ENCODE measurements around the gene STX10.

STX10 gene

DNA sequence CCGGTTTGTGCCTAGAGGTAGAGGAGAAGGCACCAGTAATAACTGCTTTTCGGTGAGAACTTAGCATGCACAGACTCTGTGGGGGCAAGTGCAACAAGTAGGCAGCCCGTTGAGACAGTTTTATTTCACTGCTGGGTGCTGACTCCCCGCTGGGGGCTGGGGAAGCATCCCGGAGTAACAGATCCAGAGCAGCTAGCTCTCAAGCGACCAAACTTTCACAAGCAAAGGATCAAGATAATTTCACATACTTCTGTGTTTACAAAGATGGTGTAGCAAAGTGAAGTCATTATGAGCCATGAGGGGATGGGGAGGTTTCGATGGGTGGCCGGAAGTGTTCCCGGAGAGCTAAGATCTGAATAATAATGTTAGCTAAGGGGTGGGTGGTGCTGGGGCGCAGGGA is 29.4 kb downstream of the STX10 start:
- Histone ChIP-seq H3K27ac (ENCODE audit: insufficient read depth, low read length, poor library complexity, severe bottlenecking) (no peak overlapping the region), H3K4me3 (ENCODE audit: insufficient read depth, low read depth, low read length, poor library complexity, severe bottlenecking) (no peak overlapping the region), H3K9me3 (ENCODE audit: control insufficient read depth, low read length) (no peaks in the 10 kb centered on the region), H3K4me1 (ENCODE audit: control insufficient read depth, insufficient read depth, low read length, poor library complexity, severe bottlenecking) (peaks cover 29% of the 10 kb centered on the region), H3K27me3 (replicated peaks; ENCODE audit: control insufficient read depth, insufficient read depth, low read length, poor library complexity, severe bottlenecking) (no peaks in the 10 kb centered on the region), H3K36me3 (ENCODE audit: control insufficient read depth, insufficient read depth, low read length) (peaks cover 4% of the 10 kb centered on the region)
- DNase-seq, result no peak

DNA sequence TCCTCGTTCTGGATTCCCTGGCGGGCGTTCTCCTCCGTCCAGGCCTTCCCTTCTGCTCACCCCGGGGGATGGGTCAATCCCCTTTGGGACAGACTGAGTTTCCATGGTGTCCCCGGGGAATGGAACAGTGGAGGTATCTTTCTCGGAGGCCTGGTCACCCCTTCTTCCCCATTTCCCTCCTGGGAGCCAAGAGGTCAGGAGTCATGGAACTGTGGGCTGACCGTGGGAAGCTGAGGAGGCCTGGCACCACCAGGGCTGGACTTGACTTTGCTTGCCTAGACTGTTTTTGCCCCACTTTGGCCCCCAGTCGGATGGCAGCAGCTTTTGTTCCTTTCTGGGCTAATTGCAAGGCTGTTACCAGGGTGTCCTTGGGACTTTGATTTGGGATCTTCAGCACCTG is 30.1 kb downstream of the STX10 start:
- H3K27me3 ChIP-seq (replicated peaks; ENCODE audit: control insufficient read depth, insufficient read depth, low read length, poor library complexity, severe bottlenecking), result no peaks in the 10 kb centered on the region
- no peak for DNase-seq
- H3K4me3 ChIP-seq (ENCODE audit: insufficient read depth, low read depth, low read length, poor library complexity, severe bottlenecking), result no peak overlapping the region
- H3K27ac ChIP-seq (ENCODE audit: insufficient read depth, low read length, poor library complexity, severe bottlenecking), result no peak overlapping the region
- no peaks in the 10 kb centered on the region for H3K9me3 ChIP-seq (ENCODE audit: control insufficient read depth, low read length)
- H3K4me1 ChIP-seq (ENCODE audit: control insufficient read depth, insufficient read depth, low read length, poor library complexity, severe bottlenecking), result peaks cover 36% of the 10 kb centered on the region
- peaks cover 4% of the 10 kb centered on the region for H3K36me3 ChIP-seq (ENCODE audit: control insufficient read depth, insufficient read depth, low read length)

DNA sequence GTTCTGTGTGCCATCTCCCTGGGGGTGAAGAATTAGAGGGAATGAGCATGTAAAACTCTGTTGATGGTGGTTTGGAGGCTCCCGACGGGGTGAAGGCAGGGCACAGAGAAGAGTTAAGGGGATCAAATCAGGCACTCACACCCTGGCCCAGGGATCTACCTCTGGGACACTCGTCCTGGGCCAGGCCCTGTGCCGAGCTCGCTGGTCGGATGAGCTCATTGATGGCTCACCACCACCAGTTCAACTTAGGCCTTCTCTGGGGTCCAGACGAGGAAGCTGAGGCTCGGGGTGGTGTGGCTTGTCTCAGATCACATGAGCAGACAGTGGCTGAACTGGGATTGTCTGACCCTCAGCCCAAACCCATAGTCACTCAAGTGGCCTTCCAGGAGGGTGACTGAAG is 30.5 kb downstream of the STX10 start:
- Histone ChIP-seq H3K27me3 (replicated peaks; ENCODE audit: control insufficient read depth, insufficient read depth, low read length, poor library complexity, severe bottlenecking) (no peaks in the 10 kb centered on the region), H3K4me1 (ENCODE audit: control insufficient read depth, insufficient read depth, low read length, poor library complexity, severe bottlenecking) (peaks cover 36% of the 10 kb centered on the region), H3K36me3 (ENCODE audit: control insufficient read depth, insufficient read depth, low read length) (peaks cover 2% of the 10 kb centered on the region), H3K4me3 (ENCODE audit: insufficient read depth, low read depth, low read length, poor library complexity, severe bottlenecking) (peak overlapping the region; percentile 11), H3K9me3 (ENCODE audit: control insufficient read depth, low read length) (no peaks in the 10 kb centered on the region), H3K27ac (ENCODE audit: insufficient read depth, low read length, poor library complexity, severe bottlenecking) (no peak overlapping the region)
- no peak for DNase-seq

DNA sequence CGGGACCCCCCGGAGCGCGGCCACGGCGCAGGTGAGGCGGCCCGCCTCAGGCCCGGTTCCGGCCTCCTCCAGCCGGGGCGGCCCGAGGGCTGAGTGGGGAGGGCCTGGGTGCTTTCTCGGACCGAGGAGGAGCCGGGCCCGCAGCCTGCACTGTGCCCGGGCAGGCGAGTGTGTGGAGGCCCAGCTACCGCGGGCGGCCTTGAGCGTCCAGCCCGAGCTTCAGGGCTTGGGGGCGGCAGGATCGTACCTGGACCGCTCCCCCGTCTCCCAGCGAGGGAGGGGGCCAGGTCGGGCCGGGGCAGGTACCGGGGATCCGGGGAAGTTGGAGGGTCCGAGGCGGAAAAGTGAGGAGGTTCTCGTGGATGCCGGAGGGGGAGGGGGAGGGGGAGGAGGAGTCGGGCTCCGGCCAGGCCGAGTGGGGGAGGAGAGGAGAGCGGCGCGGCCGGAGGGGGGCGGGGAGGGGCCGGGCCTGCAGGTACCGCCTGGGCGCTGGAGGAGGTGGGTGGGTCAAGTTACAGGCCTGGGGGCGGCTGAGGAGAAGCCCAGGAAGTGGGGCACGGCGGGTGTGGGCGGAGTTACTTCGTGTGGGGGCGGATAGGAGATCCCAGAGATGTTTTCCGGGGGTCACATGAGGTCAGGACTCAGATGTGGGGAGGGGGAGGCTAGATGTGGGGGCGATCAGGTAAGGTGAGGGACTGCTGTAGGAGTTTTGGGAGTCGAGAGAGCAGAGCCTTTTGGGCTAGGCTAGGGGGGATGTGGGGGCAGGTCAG is 31.6 kb downstream of the STX10 start:
- Histone ChIP-seq H3K27me3 (replicated peaks; ENCODE audit: control insufficient read depth, insufficient read depth, low read length, poor library complexity, severe bottlenecking) (no peaks in the 10 kb centered on the region), H3K4me1 (ENCODE audit: control insufficient read depth, insufficient read depth, low read length, poor library complexity, severe bottlenecking) (peaks cover 36% of the 10 kb centered on the region), H3K9me3 (ENCODE audit: control insufficient read depth, low read length) (no peaks in the 10 kb centered on the region), H3K4me3 (ENCODE audit: insufficient read depth, low read depth, low read length, poor library complexity, severe bottlenecking) (peak overlapping the region; percentile 86), H3K36me3 (ENCODE audit: control insufficient read depth, insufficient read depth, low read length) (no peaks in the 10 kb centered on the region), H3K27ac (ENCODE audit: insufficient read depth, low read length, poor library complexity, severe bottlenecking) (peak overlapping the region; percentile 62)
- DNase-seq, result peak in 1 of 3 donors; percentile 28

DNA sequence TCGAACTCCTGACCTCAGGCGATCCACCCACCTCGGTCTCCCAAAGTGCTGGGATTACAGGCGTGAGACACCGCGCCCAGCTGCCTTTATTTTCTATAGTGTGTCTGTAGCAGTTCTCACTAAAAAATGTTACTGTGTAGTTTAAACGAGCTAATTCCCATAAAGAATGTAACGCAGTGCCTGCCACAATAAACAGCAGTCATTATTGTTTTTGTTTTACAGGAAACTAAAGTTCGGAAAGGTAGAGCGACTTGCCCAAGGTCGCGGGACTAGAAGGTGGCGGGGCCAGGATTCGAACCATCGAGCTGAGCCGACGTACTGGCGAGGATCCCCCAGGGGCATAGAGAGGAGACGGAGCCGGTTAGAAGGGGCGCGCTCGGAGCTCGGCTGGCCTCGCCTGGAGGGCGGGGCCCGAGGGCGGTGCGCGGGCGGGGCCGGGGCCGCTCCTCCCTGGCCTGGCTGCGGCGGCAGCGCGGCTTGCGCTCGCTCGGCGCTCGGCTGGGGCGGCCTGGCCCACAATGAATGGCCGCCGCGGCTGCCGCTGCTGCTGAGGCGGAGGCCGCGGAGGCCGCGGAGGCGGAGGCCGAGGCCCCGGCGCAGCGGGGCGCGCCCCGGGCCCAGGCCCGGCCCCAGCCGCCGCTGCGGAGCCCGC is 32.3 kb downstream of the STX10 start, which contains the start of gene NACC1:
Gene NACC1 (plus strand): TSS at position 493 of the 652 bp plus-strand sequence. CDS start 16,944 bp downstream, outside the sequence.
- DNase-seq, result peak; percentile 73 to 79 (median 77)
- Histone ChIP-seq H3K9me3 (ENCODE audit: control insufficient read depth, low read length) (no peaks in the 10 kb centered on the region), H3K4me3 (ENCODE audit: insufficient read depth, low read depth, low read length, poor library complexity, severe bottlenecking) (peak within 1 kb of the TSS; percentile 86), H3K36me3 (ENCODE audit: control insufficient read depth, insufficient read depth, low read length) (peaks cover 7% of the 10 kb centered on the region), H3K4me1 (ENCODE audit: control insufficient read depth, insufficient read depth, low read length, poor library complexity, severe bottlenecking) (peaks cover 36% of the 10 kb centered on the region), H3K27ac (ENCODE audit: insufficient read depth, low read length, poor library complexity, severe bottlenecking) (peak within 1 kb of the TSS; percentile 69), H3K27me3 (replicated peaks; ENCODE audit: control insufficient read depth, insufficient read depth, low read length, poor library complexity, severe bottlenecking) (no peaks in the 10 kb centered on the region)

DNA sequence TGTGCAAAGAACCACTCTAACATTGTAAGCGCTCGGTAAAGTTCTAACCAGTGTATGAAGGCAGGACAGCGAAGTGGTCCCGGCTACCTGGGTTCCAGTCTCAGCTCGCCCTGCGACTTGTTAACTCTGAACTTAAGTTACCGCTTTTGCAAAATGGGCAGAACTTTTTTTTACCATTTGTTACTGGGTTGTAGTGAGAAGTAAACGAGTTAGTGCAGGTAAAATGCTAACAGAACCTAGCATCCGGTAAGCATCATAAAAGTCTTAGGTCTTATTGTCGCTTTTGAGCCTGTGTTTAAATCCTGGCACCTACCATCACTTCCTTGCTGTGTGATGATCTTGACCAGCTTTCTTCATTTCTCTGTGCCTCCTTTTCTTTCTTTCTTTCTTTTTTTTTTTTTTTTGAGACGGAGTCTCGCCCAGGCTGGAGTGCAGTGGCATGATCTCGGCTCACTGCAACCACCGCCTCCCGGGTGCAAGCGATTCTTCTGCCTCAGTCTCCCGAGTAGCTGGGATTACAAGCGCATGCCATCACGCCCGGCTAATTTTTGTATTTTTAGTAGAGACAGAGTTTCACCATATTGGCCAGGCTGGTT is 32.9 kb downstream of the STX10 start:
- peaks cover 36% of the 10 kb centered on the region for H3K4me1 ChIP-seq (ENCODE audit: control insufficient read depth, insufficient read depth, low read length, poor library complexity, severe bottlenecking)
- H3K27ac ChIP-seq (ENCODE audit: insufficient read depth, low read length, poor library complexity, severe bottlenecking), result peak overlapping the region; percentile 69
- no peaks in the 10 kb centered on the region for H3K9me3 ChIP-seq (ENCODE audit: control insufficient read depth, low read length)
- peak overlapping the region; percentile 80 for H3K4me3 ChIP-seq (ENCODE audit: insufficient read depth, low read depth, low read length, poor library complexity, severe bottlenecking)
- no peaks in the 10 kb centered on the region for H3K27me3 ChIP-seq (replicated peaks; ENCODE audit: control insufficient read depth, insufficient read depth, low read length, poor library complexity, severe bottlenecking)
- no peak for DNase-seq
- peaks cover 13% of the 10 kb centered on the region for H3K36me3 ChIP-seq (ENCODE audit: control insufficient read depth, insufficient read depth, low read length)

DNA sequence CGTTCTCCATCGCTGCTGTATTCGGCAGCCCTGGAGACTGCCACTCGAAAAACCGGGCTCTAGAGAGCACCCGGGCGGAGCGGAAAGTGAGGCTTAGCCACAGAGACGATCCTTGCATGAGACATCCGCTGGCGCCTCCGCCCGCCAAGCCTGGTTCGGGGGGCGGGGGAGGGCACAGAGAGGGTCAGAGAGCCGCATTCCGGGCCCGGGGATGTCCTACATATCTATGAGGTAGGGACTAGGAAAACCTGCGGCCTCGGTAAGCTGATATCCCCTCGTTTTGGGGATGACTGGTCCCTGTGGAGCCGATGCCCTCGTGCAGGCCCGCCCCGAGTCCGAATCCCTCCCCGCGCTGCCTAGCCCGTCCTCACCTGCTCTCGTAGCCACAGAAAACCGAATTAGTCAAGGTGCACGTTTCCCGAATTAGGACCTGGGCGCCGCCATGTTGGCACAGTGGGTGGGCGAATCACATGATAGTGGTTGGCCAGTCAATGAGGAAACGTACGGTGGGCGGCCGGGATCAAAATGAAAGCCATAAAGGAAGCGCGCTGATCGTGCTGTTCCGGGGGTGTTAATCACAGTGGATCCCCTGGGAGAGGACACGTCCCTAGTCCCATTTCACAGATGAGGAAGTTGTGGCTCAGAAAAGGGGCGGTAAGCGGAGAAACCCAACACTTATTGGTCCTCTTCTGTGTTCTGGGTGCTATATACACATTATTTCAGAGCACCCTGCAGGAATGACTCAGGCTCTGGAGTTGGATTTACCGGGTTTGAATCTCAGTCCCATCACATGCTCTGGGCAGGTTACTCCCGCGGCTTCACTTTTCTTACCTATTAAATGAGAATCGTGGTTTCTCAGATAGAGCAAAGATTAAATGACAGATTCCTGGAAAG is 33.6 kb downstream of the STX10 start, which contains the start of gene TRMT1:
Gene TRMT1 (minus strand): TSS at position 459 of the 894 bp plus-strand sequence. CDS start 341 bp downstream, at position 118.
- Histone ChIP-seq H3K36me3 (ENCODE audit: control insufficient read depth, insufficient read depth, low read length) (peaks cover 13% of the 10 kb centered on the region), H3K4me1 (ENCODE audit: control insufficient read depth, insufficient read depth, low read length, poor library complexity, severe bottlenecking) (peaks cover 36% of the 10 kb centered on the region)

DNA sequence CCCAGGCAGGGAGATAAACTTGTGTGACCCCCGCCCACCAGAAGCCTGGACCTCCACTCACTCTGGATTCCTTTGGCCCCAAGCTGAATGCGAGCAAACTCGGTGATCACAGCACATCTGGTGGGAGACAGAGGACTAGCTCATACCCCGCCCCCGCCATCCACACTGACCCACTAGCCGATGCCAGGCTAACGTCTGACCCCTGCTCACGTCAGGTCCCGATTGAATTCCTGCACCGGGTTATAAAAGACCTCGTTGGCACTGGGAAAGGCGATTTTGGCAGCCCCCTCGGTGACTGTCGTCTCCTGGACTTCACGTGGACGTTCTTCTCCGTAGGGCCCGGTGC is 34.3 kb downstream of the STX10 start:
- Histone ChIP-seq H3K27ac (ENCODE audit: insufficient read depth, low read length, poor library complexity, severe bottlenecking) (peak overlapping the region; percentile 69), H3K9me3 (ENCODE audit: control insufficient read depth, low read length) (no peaks in the 10 kb centered on the region), H3K4me3 (ENCODE audit: insufficient read depth, low read depth, low read length, poor library complexity, severe bottlenecking) (peak overlapping the region; percentile 80), H3K4me1 (ENCODE audit: control insufficient read depth, insufficient read depth, low read length, poor library complexity, severe bottlenecking) (peaks cover 36% of the 10 kb centered on the region), H3K27me3 (replicated peaks; ENCODE audit: control insufficient read depth, insufficient read depth, low read length, poor library complexity, severe bottlenecking) (no peaks in the 10 kb centered on the region), H3K36me3 (ENCODE audit: control insufficient read depth, insufficient read depth, low read length) (peaks cover 13% of the 10 kb centered on the region)
- no peak for DNase-seq

More for the DNA sequence above, 33.6 kb downstream of the STX10 start, which contains the start of gene TRMT1:
- peak within 1 kb of the TSS; percentile 80 for H3K4me3 ChIP-seq (ENCODE audit: insufficient read depth, low read depth, low read length, poor library complexity, severe bottlenecking)
- peak; percentile 79 to 87 (median 82) for DNase-seq
- H3K27me3 ChIP-seq (replicated peaks; ENCODE audit: control insufficient read depth, insufficient read depth, low read length, poor library complexity, severe bottlenecking), result no peaks in the 10 kb centered on the region
- peak within 1 kb of the TSS; percentile 69 for H3K27ac ChIP-seq (ENCODE audit: insufficient read depth, low read length, poor library complexity, severe bottlenecking)
- no peaks in the 10 kb centered on the region for H3K9me3 ChIP-seq (ENCODE audit: control insufficient read depth, low read length)

DNA sequence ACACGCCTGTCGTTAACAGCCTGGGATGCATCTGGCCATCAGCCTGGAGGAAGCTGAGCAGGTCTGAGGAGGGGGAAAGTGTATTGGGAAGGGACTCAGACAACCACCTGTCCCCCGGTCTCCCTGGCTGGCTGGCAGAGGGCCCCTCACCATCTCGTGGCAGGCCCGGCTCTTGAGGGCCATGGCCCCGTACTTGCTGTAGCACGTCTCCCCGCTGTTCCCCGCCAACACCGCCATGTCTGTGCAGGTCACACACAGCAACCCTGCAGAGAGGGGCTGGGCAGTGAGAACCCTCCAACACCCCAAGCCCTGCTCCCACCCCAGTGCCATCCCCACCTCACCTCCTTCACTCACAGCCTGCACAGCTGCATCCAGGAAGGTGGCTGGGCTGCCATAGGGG is 37.6 kb downstream of the STX10 start:
- no peaks in the 10 kb centered on the region for H3K9me3 ChIP-seq (ENCODE audit: control insufficient read depth, low read length)
- H3K27me3 ChIP-seq (replicated peaks; ENCODE audit: control insufficient read depth, insufficient read depth, low read length, poor library complexity, severe bottlenecking), result no peaks in the 10 kb centered on the region
- peaks cover 24% of the 10 kb centered on the region for H3K36me3 ChIP-seq (ENCODE audit: control insufficient read depth, insufficient read depth, low read length)
- H3K27ac ChIP-seq (ENCODE audit: insufficient read depth, low read length, poor library complexity, severe bottlenecking), result no peak overlapping the region
- peaks cover 22% of the 10 kb centered on the region for H3K4me1 ChIP-seq (ENCODE audit: control insufficient read depth, insufficient read depth, low read length, poor library complexity, severe bottlenecking)
- H3K4me3 ChIP-seq (ENCODE audit: insufficient read depth, low read depth, low read length, poor library complexity, severe bottlenecking), result no peak overlapping the region
- no peak for DNase-seq
